Astrocyte (in vitro differentiated cells and primary cell): ENCODE results near the gene VDAC2.

Experiments used
- EZH2 ChIP-seq: IDR thresholded peaks from 2 replicates; pipeline ENCODE4 v1.6.1; 2012; ENCODE audit warnings: mild to moderate bottlenecking, low read length, inconsistent platforms; ENCODE audit not compliant: insufficient read depth
- TF ChIP-seq, protein P1 (sequence below): IDR thresholded peaks from 2 replicates; pipeline ENCODE4 v1.5.1; 2011; ENCODE audit warnings: low read depth, mild to moderate bottlenecking, inconsistent platforms, low read length, moderate library complexity; ENCODE audit not compliant: insufficient read depth

DNA sequence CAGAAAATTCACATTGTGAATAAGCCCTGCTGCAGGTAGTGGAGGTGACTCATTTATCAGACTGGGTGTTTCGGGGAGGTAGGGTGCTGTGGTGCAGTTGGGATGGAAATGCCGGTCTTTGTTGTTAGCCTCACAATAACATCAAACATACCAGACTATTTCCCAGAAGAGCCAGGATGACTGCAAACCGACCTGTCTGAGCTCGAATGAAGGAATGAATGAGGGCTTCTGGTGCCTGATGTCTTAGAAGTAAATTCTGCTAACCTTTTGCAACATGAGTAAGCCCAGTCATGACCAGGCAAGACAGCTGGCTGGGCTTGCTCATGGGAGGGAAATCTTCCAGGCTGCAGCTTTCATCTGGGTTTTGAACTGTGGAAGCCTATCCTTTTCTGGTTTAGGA is 2.4 kb upstream of the VDAC2 start:
- TF ChIP-seq, protein P1, sequence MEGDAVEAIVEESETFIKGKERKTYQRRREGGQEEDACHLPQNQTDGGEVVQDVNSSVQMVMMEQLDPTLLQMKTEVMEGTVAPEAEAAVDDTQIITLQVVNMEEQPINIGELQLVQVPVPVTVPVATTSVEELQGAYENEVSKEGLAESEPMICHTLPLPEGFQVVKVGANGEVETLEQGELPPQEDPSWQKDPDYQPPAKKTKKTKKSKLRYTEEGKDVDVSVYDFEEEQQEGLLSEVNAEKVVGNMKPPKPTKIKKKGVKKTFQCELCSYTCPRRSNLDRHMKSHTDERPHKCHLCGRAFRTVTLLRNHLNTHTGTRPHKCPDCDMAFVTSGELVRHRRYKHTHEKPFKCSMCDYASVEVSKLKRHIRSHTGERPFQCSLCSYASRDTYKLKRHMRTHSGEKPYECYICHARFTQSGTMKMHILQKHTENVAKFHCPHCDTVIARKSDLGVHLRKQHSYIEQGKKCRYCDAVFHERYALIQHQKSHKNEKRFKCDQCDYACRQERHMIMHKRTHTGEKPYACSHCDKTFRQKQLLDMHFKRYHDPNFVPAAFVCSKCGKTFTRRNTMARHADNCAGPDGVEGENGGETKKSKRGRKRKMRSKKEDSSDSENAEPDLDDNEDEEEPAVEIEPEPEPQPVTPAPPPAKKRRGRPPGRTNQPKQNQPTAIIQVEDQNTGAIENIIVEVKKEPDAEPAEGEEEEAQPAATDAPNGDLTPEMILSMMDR: no peak
- TF ChIP-seq EZH2: no peak
